NCI-H526 treated with DMSO at 0.1 percent for 48 hours (cell line): ENCODE data around the gene RNF13.

ENCODE experiments used
- DNase-seq: peaks from one replicate; lab custom pipeline; 2025; lab: John Stamatoyannopoulos, UW

RNF13 gene

GRCh38 chr3:149992416-149993058 lies 179.5 kb downstream of the RNF13 start:
- DNase-seq: no peak

GRCh38 chr3:149998946-149999345 lies 185.9 kb downstream of the RNF13 start:
- DNase-seq: no peak

- no peak for DNase-seq
Observed at GRCh38 chr3:149999421-149999820, 186.4 kb downstream of the RNF13 start.

GRCh38 chr3:150000641-150001040 lies 187.6 kb downstream of the RNF13 start:
- no peak for DNase-seq

- peak; percentile 54 for DNase-seq
Observed at GRCh38 chr3:150005243-150006112, 192.5 kb downstream of the RNF13 start.

- DNase-seq: no peak
Observed at GRCh38 chr3:150006794-150007193, 193.8 kb downstream of the RNF13 start.
